Cardiac muscle cell (in vitro differentiated cells and primary cell): ENCODE results near the gene CACNA1S. TPM values are rescaled to one million over a fixed set of nuclear protein-coding genes. Genes with fewer than 3 reads are reported as not detected.

ENCODE experiments used
- DNase-seq, 2 donors: peaks; one replicate each; pipeline versions ENCODE4 v3.0.0 to v3.0.0-alpha.2; 2010 to 2017; ENCODE audit warnings: low read depth in 1 of 2, low spot score in 1 of 2
- H3K27ac ChIP-seq: fragments of 200-600 bp; sonication (generic); 2 replicates; pipeline ENCODE4 v1.5.1; 2016
- H3K27me3 ChIP-seq: fragments of 200-600 bp; sonication (generic); 2 replicates; pipeline ENCODE4 v1.6.0; 2016; ENCODE audit warnings: control low read depth
- H3K36me3 ChIP-seq: fragments of 200-600 bp; sonication (generic); 2 replicates; pipeline ENCODE4 v1.5.1; 2016; ENCODE audit warnings: control low read depth
- H3K4me1 ChIP-seq: fragments of 200-600 bp; sonication (generic); 2 replicates; pipeline ENCODE4 v1.8.1; 2017; ENCODE audit warnings: low read depth, mild to moderate bottlenecking, mixed run types
- H3K4me3 ChIP-seq: fragments of 200-600 bp; sonication (generic); 2 replicates; pipeline ENCODE4 v1.5.1; 2016; ENCODE audit warnings: mild to moderate bottlenecking
- H3K9me3 ChIP-seq: fragments of 200-600 bp; sonication (generic); 2 replicates; pipeline ENCODE4 v1.5.1; 2017; ENCODE audit warnings: low read depth, mild to moderate bottlenecking, control low read depth
- polyA plus RNA-seq: library from polyadenylated mRNA; unstranded; fragments of >200 nt; fragmentation: Nextera tagmentation; extraction: Ambion mirVana; gene quantifications from 2 replicates; pipeline ENCODE4 v1.2.1, GENCODE V29; 2016
- total RNA-seq: library from RNA; depleted of rRNA; stranded (reverse); fragments of >200 nt; gene quantifications from 2 replicates; pipeline ENCODE4 v1.2.3, GENCODE V29; 2016
- TF ChIP-seq, protein P1 (sequence below): IDR thresholded peaks from 2 replicates; pipeline ENCODE4 v1.5.1; 2012; ENCODE audit warnings: low read depth, mild to moderate bottlenecking, low read length

CACNA1S gene
- total and polyA plus RNA-seq, 2 experiments from 2014 or later = 0.30 TPM; not detected in 1

DNA sequence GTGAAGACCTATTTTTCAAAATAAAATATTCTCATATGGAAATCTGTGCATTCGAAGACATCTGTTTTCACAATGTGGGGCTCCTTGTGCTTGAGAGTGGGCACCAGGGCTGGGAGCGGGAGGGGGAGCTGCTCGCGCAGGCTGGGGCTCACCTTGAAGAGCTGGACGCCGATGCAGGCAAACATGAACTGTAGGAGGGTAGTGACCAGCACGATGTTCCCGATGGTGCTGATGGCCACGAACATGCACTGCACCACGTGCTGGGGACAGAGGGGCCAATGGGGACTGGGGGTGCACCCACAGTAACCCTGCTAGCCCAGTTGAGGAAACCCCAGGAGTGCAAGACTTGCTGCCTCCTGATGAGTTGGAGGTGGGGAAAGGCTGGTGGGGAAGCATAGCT lies 46.5 kb downstream of the CACNA1S start:
- no peaks in the 10 kb centered on the region for H3K27me3 ChIP-seq
- no peak overlapping the region for H3K27ac ChIP-seq
- no peaks in the 10 kb centered on the region for H3K36me3 ChIP-seq
- H3K4me1 ChIP-seq = peaks cover 7% of the 10 kb centered on the region
- H3K9me3 ChIP-seq = no peaks in the 10 kb centered on the region
- no peak overlapping the region for H3K4me3 ChIP-seq
- DNase-seq = no peak
- TF ChIP-seq, protein P1, sequence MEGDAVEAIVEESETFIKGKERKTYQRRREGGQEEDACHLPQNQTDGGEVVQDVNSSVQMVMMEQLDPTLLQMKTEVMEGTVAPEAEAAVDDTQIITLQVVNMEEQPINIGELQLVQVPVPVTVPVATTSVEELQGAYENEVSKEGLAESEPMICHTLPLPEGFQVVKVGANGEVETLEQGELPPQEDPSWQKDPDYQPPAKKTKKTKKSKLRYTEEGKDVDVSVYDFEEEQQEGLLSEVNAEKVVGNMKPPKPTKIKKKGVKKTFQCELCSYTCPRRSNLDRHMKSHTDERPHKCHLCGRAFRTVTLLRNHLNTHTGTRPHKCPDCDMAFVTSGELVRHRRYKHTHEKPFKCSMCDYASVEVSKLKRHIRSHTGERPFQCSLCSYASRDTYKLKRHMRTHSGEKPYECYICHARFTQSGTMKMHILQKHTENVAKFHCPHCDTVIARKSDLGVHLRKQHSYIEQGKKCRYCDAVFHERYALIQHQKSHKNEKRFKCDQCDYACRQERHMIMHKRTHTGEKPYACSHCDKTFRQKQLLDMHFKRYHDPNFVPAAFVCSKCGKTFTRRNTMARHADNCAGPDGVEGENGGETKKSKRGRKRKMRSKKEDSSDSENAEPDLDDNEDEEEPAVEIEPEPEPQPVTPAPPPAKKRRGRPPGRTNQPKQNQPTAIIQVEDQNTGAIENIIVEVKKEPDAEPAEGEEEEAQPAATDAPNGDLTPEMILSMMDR = no peak

DNA sequence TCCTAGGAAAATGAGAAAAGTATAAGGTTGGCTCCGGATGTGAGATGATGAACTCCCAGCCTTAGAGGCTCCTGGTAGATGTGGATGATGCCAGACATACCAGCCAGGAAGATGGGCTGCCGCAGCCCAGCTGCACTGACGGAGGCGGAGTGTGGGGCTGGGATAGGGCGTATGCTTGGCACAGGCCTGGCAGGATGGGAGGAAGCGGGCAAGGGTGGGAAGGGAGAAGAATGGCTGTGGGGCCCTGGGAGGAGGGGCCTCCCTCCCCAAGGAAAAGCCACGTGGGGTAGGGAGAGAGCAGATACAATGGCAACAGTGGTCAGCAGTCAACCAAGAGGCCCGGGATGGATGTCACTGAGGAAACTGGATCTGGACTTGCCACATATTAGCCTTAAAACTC lies 47.4 kb downstream of the CACNA1S start:
- no peak for DNase-seq
- no peak overlapping the region for H3K27ac ChIP-seq
- H3K4me1 ChIP-seq = peaks cover 7% of the 10 kb centered on the region
- no peaks in the 10 kb centered on the region for H3K9me3 ChIP-seq
- H3K27me3 ChIP-seq = no peaks in the 10 kb centered on the region
- no peaks in the 10 kb centered on the region for H3K36me3 ChIP-seq
- TF ChIP-seq, protein P1 = no peak
- H3K4me3 ChIP-seq = no peak overlapping the region

DNA sequence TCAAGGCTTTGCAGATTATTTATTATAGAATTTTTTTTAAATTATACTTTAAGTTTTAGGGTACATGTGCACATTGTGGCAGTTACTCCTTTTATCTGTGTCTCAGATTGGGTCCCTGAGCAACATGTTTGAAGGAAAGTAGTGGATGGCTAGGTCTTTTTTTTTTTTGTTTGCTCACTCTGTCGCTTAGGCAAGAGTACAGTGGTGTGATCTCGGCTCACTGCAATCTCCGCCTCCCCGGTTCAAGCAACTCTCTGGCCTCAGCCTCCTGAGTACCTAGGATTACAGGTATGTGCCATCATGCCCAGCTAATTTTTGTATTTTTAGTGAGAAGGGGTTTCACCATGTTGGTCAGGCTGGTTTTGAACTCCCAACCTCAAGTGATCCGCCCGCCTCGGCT lies 49.1 kb downstream of the CACNA1S start:
- Histone ChIP-seq H3K27ac (no peak overlapping the region), H3K9me3 (no peaks in the 10 kb centered on the region), H3K4me1 (no peaks in the 10 kb centered on the region), H3K4me3 (no peak overlapping the region), H3K27me3 (no peaks in the 10 kb centered on the region), H3K36me3 (no peaks in the 10 kb centered on the region)
- DNase-seq = no peak
- TF ChIP-seq, protein P1 = no peak

- no peak for DNase-seq
Observed at GRCh38 chr1:201062511-201063091, 49.6 kb downstream of the CACNA1S start.

DNA sequence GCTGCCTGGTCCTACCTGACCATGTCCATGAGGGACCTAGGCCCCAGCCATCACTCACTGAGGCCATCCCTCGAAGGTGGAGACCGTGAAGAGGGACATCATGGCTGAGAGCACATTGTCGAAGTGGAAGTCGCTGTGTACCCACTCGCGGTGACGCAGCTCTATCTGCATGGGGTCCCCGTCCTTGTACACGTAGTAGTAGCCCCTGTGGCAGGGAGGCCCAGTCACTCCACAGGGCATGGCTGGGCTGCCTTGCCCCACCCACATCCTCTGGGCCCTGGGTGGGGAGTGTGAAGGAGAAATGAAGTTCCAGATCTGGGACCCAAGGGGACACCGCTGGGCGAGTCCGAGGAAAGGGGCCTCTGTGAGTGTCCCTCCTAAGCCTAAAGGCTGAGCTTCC lies 50.3 kb downstream of the CACNA1S start:
- no peaks in the 10 kb centered on the region for H3K36me3 ChIP-seq
- no peak for DNase-seq
- H3K27me3 ChIP-seq = no peaks in the 10 kb centered on the region
- H3K4me1 ChIP-seq = no peaks in the 10 kb centered on the region
- no peaks in the 10 kb centered on the region for H3K9me3 ChIP-seq
- TF ChIP-seq, protein P1 = no peak
- no peak overlapping the region for H3K4me3 ChIP-seq
- no peak overlapping the region for H3K27ac ChIP-seq

More at GRCh38 chr1:201062511-201063091, 49.6 kb downstream of the CACNA1S start:
- TF ChIP-seq, protein P1 = no peak
- Histone ChIP-seq H3K27me3 (no peaks in the 10 kb centered on the region), H3K36me3 (no peaks in the 10 kb centered on the region), H3K9me3 (no peaks in the 10 kb centered on the region), H3K4me1 (no peaks in the 10 kb centered on the region), H3K27ac (no peak overlapping the region), H3K4me3 (no peak overlapping the region)
